ENCODE data around the gene SOX4.

SOX4 gene

DNA sequence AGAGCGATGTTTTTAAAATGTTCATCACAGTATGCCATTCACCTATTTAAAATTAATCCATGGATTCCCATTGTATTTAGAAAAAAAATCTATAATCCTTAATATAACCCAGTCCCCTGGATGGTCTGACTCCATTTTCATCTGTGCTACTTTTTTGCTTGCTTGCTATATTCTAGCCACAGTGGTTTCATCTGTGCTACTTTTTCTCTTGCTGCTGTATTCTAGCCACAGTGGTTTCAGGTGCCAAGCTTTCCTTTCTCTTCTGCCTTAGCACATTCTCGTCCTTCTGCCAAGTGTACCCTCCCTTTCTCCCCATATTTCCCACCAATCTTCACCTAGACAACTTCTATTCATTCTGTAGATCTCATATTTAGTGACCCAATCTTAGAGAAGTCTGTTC, 33.3 kb upstream of the SOX4 start:
- Histone ChIP-seq H3K36me3 (ENCODE audit: insufficient read depth, low read length) (no peaks in the 10 kb centered on the region), H3K9ac (ENCODE audit: low read length) (no peak overlapping the region), H3K27me3 (ENCODE audit: insufficient read depth, low read length) (no peaks in the 10 kb centered on the region; the same call in 1 of the 2 replicates), H3K9me3 (ENCODE audit: low read length) (no peaks in the 10 kb centered on the region), H2AFZ (ENCODE audit: low read length) (no peak overlapping the region), H3K4me2 (ENCODE audit: low read length) (no peak overlapping the region), H3K4me3 (ENCODE audit: low read depth, low read length, poor library complexity, severe bottlenecking) (no peak overlapping the region), H4K20me1 (ENCODE audit: insufficient read depth, low read length) (no peaks in the 10 kb centered on the region), H3K79me2 (ENCODE audit: insufficient read depth, low read length) (no peaks in the 10 kb centered on the region), H3K27ac (ENCODE audit: low read depth, low read length, poor library complexity, severe bottlenecking) (no peak overlapping the region), H3K4me1 (ENCODE audit: insufficient read depth, low read length, severe bottlenecking) (no peaks in the 10 kb centered on the region), H3K9me2 (ENCODE audit: low read depth, low read length) (no peaks in the 10 kb centered on the region), H3F3A (ENCODE audit: insufficient read depth, low read length) (no peaks in the 10 kb centered on the region)
- no peak for TF ChIP-seq EZH2 (IDR thresholded peaks at IDR 0.05; ENCODE audit: borderline replicate concordance, low read length)
- TF ChIP-seq, protein P1, sequence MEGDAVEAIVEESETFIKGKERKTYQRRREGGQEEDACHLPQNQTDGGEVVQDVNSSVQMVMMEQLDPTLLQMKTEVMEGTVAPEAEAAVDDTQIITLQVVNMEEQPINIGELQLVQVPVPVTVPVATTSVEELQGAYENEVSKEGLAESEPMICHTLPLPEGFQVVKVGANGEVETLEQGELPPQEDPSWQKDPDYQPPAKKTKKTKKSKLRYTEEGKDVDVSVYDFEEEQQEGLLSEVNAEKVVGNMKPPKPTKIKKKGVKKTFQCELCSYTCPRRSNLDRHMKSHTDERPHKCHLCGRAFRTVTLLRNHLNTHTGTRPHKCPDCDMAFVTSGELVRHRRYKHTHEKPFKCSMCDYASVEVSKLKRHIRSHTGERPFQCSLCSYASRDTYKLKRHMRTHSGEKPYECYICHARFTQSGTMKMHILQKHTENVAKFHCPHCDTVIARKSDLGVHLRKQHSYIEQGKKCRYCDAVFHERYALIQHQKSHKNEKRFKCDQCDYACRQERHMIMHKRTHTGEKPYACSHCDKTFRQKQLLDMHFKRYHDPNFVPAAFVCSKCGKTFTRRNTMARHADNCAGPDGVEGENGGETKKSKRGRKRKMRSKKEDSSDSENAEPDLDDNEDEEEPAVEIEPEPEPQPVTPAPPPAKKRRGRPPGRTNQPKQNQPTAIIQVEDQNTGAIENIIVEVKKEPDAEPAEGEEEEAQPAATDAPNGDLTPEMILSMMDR (IDR thresholded peaks at IDR 0.05; ENCODE audit: low read length) = no peak

DNA sequence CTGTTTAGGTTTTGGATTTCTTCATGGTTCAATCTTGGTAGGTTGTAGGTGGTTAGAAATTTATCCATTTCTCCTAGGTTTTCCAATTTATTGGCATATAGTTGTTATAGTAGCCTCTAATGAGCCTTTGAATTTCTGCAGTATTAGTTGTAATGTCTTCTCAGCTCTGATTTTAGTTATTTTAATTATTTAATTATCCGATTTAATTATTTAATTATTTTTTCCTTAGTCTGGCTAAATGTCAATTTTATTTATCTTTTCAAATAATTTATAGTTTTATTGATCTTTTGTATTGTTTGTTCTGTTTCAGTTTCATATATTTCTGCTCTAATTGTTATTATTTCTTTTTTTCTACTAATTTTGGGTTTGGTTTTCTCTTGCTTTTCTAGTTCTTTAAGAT, 28.1 kb upstream of the SOX4 start:
- Histone ChIP-seq H4K20me1 (ENCODE audit: insufficient read depth, low read length) (no peaks in the 10 kb centered on the region), H3K27ac (ENCODE audit: low read depth, low read length, poor library complexity, severe bottlenecking) (no peak overlapping the region), H3K4me3 (ENCODE audit: low read depth, low read length, poor library complexity, severe bottlenecking) (no peak overlapping the region), H3K4me2 (ENCODE audit: low read length) (no peak overlapping the region), H3K27me3 (ENCODE audit: insufficient read depth, low read length) (no peaks in the 10 kb centered on the region), H3K9me3 (ENCODE audit: low read length) (no peaks in the 10 kb centered on the region), H3F3A (ENCODE audit: insufficient read depth, low read length) (no peaks in the 10 kb centered on the region), H3K4me1 (ENCODE audit: insufficient read depth, low read length, severe bottlenecking) (no peaks in the 10 kb centered on the region), H3K79me2 (ENCODE audit: insufficient read depth, low read length) (no peaks in the 10 kb centered on the region), H2AFZ (ENCODE audit: low read length) (no peak overlapping the region), H3K36me3 (ENCODE audit: insufficient read depth, low read length) (no peaks in the 10 kb centered on the region), H3K9ac (ENCODE audit: low read length) (no peak overlapping the region), H3K9me2 (ENCODE audit: low read depth, low read length) (no peaks in the 10 kb centered on the region)
- TF ChIP-seq, protein P1 (IDR thresholded peaks at IDR 0.05; ENCODE audit: low read length) = no peak
- no peak for TF ChIP-seq EZH2 (IDR thresholded peaks at IDR 0.05; ENCODE audit: borderline replicate concordance, low read length)

DNA sequence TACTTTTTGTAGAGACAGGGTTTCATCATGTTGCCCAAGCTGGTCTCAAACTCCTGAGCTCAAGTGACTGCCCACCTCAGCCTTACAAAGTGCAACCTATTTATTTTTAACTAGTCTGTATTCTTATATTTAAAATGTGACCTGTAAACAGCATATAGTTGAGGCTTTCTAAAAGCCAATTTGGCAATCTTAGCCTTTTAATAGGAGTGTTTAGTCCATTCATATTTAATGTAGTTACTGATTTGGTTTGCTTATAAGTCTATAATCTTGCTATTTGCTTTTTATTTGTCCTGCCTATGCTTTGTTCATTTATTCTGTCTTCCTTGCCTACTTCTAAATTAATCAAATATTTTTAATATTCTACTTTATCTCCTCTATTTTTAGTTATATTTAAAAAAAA, 15.0 kb upstream of the SOX4 start:
- no peaks in the 10 kb centered on the region for H4K20me1 ChIP-seq (ENCODE audit: insufficient read depth, low read length)
- H3K4me1 ChIP-seq (ENCODE audit: insufficient read depth, low read length, severe bottlenecking) = no peaks in the 10 kb centered on the region

More for the DNA sequence above, 15.0 kb upstream of the SOX4 start:
- no peak overlapping the region for H3K27ac ChIP-seq (ENCODE audit: low read depth, low read length, poor library complexity, severe bottlenecking)
- no peak overlapping the region for H3K4me2 ChIP-seq (ENCODE audit: low read length)
- no peaks in the 10 kb centered on the region for H3K9me2 ChIP-seq (ENCODE audit: low read depth, low read length)
- 0 out of 2 replicates have a peak, but pooled peaks cover 3% of the 10 kb centered on the region for H3K9me3 ChIP-seq (ENCODE audit: low read length)
- no peaks in the 10 kb centered on the region for H3K36me3 ChIP-seq (ENCODE audit: insufficient read depth, low read length)
- H3K79me2 ChIP-seq (ENCODE audit: insufficient read depth, low read length) = no peaks in the 10 kb centered on the region
- no peak for TF ChIP-seq EZH2 (IDR thresholded peaks at IDR 0.05; ENCODE audit: borderline replicate concordance, low read length)
- TF ChIP-seq, protein P1 (IDR thresholded peaks at IDR 0.05; ENCODE audit: low read length) = no peak
- no peak overlapping the region for H2AFZ ChIP-seq (ENCODE audit: low read length)
- no peaks in the 10 kb centered on the region for H3F3A ChIP-seq (ENCODE audit: insufficient read depth, low read length)
- no peak overlapping the region for H3K9ac ChIP-seq (ENCODE audit: low read length)
- no peak overlapping the region for H3K4me3 ChIP-seq (ENCODE audit: low read depth, low read length, poor library complexity, severe bottlenecking)
- no peaks in the 10 kb centered on the region for H3K27me3 ChIP-seq (ENCODE audit: insufficient read depth, low read length)
